SK-N-SH (cell line): ENCODE measurements around the gene PRDX4. TPM values are rescaled to one million over a fixed set of nuclear protein-coding genes. Genes with fewer than 3 reads are reported as not detected.

Experiments
- CTCF ChIA-PET: fragments of 300-600, 350-600 bp; formaldehyde crosslinking; extraction: SDS; loops from one replicate; lab custom pipeline; 2021; lab: Yijun Ruan, JAX
- POLR2A ChIA-PET: fragments of 350-600 bp; sonication (Branson Sonifier 250); formaldehyde crosslinking; extraction: SDS; loops from one replicate; lab custom pipeline; 2020; ENCODE audit warnings: antibody characterized with exemption, inconsistent platforms; lab: Yijun Ruan, JAX
- DNase-seq: peaks from one replicate; pipeline ENCODE4 v3.0.0; 2012
- H2AFZ ChIP-seq: fragments of 200-600 bp; sonication (generic); 2 replicates; pipeline ENCODE4 v1.8.1; 2016; ENCODE audit warnings: antibody characterized with exemption, mild to moderate bottlenecking, low read depth
- H3F3A ChIP-seq: fragments of 200-600 bp; sonication (generic); replicated peaks from 2 replicates; pipeline ENCODE3; 2016; ENCODE audit warnings: antibody characterized with exemption, mild to moderate bottlenecking; ENCODE audit not compliant: insufficient read depth
- H3K27ac ChIP-seq, 2 experiments: fragments of 200-500 bp in 1 of 2; fragments of 200-600 bp in 1 of 2; sonication (Bioruptor generic) in 1 of 2; sonication (generic), shearing (Covaris generic) in 1 of 2; 2 replicates each; pipeline versions ENCODE4 v1.5.1 to v1.6.1; 2014 to 2016; ENCODE audit warnings: low read depth in 2 of 2, inconsistent platforms in 1 of 2, low read length in 1 of 2, mild to moderate bottlenecking in 1 of 2, mixed read lengths in 1 of 2
- H3K27me3 ChIP-seq: fragments of 200-600 bp; sonication (generic), shearing (Covaris generic); 2 replicates; pipeline ENCODE4 v1.6.1; 2016; ENCODE audit warnings: mixed run types; ENCODE audit not compliant: insufficient read depth
- H3K36me3 ChIP-seq, 2 experiments: fragments of 200-500 bp in 1 of 2; fragments of 200-600 bp in 1 of 2; sonication (Bioruptor generic) in 1 of 2; sonication (generic) in 1 of 2; replicated peaks in 1 of 2; 2 replicates each; pipeline versions ENCODE3 to v1.5.1; 2014 to 2016; ENCODE audit warnings: low read length in 1 of 2, mild to moderate bottlenecking in 1 of 2; ENCODE audit not compliant: insufficient read depth in 2 of 2, control insufficient read depth in 1 of 2
- H3K4me1 ChIP-seq, 2 experiments: fragments of 200-500 bp in 1 of 2; fragments of 200-600 bp in 1 of 2; sonication (Bioruptor generic) in 1 of 2; sonication (generic), shearing (Covaris generic) in 1 of 2; 2 replicates each; pipeline versions ENCODE4 v1.5.1 to v1.6.1; 2014 to 2016; ENCODE audit warnings: low read depth in 1 of 2, low read length in 1 of 2, mixed run types in 1 of 2; ENCODE audit not compliant: insufficient read depth in 2 of 2, control insufficient read depth in 1 of 2
- H3K4me2 ChIP-seq: fragments of 200-600 bp; sonication (generic), shearing (Covaris generic); 2 replicates; pipeline ENCODE4 v1.6.1; 2017; ENCODE audit warnings: mixed run types
- H3K4me3 ChIP-seq, 2 experiments: fragments of 200-500 bp in 1 of 2; fragments of 200-600 bp in 1 of 2; sonication (Bioruptor generic) in 1 of 2; sonication (generic), shearing (Covaris generic) in 1 of 2; 2 replicates each; pipeline versions ENCODE4 v1.5.1 to v1.8.1; 2014 to 2016; ENCODE audit warnings: low read depth in 2 of 2, inconsistent platforms in 1 of 2, low read length in 1 of 2, mild to moderate bottlenecking in 1 of 2, mixed read lengths in 1 of 2, moderate library complexity in 1 of 2
- H3K79me2 ChIP-seq: fragments of 200-600 bp; sonication (generic); 2 replicates; pipeline ENCODE4 v1.8.1; 2017; ENCODE audit warnings: mild to moderate bottlenecking; ENCODE audit not compliant: insufficient read depth
- H3K9ac ChIP-seq: fragments of 200-600 bp; sonication (generic); 2 replicates; pipeline ENCODE4 v1.6.1; 2017; ENCODE audit warnings: mixed run types
- H3K9me2 ChIP-seq: fragments of 200-600 bp; sonication (generic); 2 replicates; pipeline ENCODE4 v1.6.1; 2017; ENCODE audit warnings: mixed run types
- H3K9me3 ChIP-seq: fragments of 200-600 bp; sonication (generic); 2 replicates; pipeline ENCODE4 v1.6.1; 2017; ENCODE audit warnings: mixed run types, mild to moderate bottlenecking, moderate library complexity
- H4K20me1 ChIP-seq: fragments of 200-600 bp; sonication (generic); 2 replicates; pipeline ENCODE4 v1.6.1; 2017; ENCODE audit warnings: mild to moderate bottlenecking, mixed run types; ENCODE audit not compliant: insufficient read depth
- CHD2 ChIP-seq: fragments of 150-350 bp; IDR thresholded peaks from 2 replicates; pipeline ENCODE4 v1.6.1; 2018; ENCODE audit warnings: low read length; ENCODE audit not compliant: partially characterized antibody
- ELF1 ChIP-seq: IDR thresholded peaks from 2 replicates; pipeline ENCODE4 v1.4.0; 2012
- GABPA ChIP-seq: IDR thresholded peaks from 2 replicates; pipeline ENCODE4 v1.4.0; 2012; ENCODE audit warnings: low read depth, mild to moderate bottlenecking
- MEF2A ChIP-seq: IDR thresholded peaks from 2 replicates; pipeline ENCODE4 v1.4.0; 2012; ENCODE audit warnings: low read depth, borderline replicate concordance
- MXI1 ChIP-seq: IDR thresholded peaks from 2 replicates; pipeline ENCODE4 v1.6.1; 2012; ENCODE audit warnings: mild to moderate bottlenecking, low read depth, low read length, improper control_type of control experiment
- PBX3 ChIP-seq: IDR thresholded peaks from 2 replicates; pipeline ENCODE4; 2012
- RAD21 ChIP-seq: IDR thresholded peaks from 2 replicates; pipeline ENCODE4 v1.6.1; 2012; ENCODE audit warnings: mild to moderate bottlenecking, low read length
- RCOR1 ChIP-seq: fragments of 150-350 bp; IDR thresholded peaks from 2 replicates; pipeline ENCODE4 v1.6.1; 2017; ENCODE audit warnings: antibody characterized with exemption, low read length
- RXRA ChIP-seq: IDR thresholded peaks from 2 replicates; pipeline ENCODE4 v1.4.0; 2012; ENCODE audit warnings: low read depth, mild to moderate bottlenecking, borderline replicate concordance
- SIN3A ChIP-seq: IDR thresholded peaks from 2 replicates; pipeline ENCODE4 v1.6.1; 2012; ENCODE audit warnings: low read depth, mild to moderate bottlenecking, low read length, moderate library complexity, borderline replicate concordance
- SMC3 ChIP-seq: IDR thresholded peaks from 2 replicates; pipeline ENCODE4 v1.6.1; 2012; ENCODE audit warnings: low read depth, low read length, improper control_type of control experiment
- TCF12 ChIP-seq: IDR thresholded peaks from 2 replicates; pipeline ENCODE4 v1.4.0; 2012
- USF1 ChIP-seq: IDR thresholded peaks from 2 replicates; pipeline ENCODE4 v1.4.0; 2012; ENCODE audit warnings: low read depth, borderline replicate concordance
- YY1 ChIP-seq: IDR thresholded peaks from 2 replicates; pipeline ENCODE4 v1.4.0; 2012; ENCODE audit warnings: low read depth, mild to moderate bottlenecking
- WGBS: methylation state at CpG from one replicate; pipeline ENCODE4 v1.1.6; 2017; ENCODE audit warnings: low lambda C conversion rate; 5-methylcytosine and 5-hydroxymethylcytosine counted together
- polyA plus RNA-seq, 3 experiments: library from polyadenylated mRNA; depleted of rRNA; stranded (reverse); fragments of >200 nt; gene quantifications; 2 replicates each; pipeline ENCODE4 v1.2.3, GENCODE V29; 2012
- TF ChIP-seq, protein P1 (sequence below): fragments of 200-600 bp; sonication (generic); IDR thresholded peaks from 2 replicates; pipeline ENCODE4 v1.6.1; 2017; ENCODE audit warnings: antibody characterized with exemption, mild to moderate bottlenecking, moderate library complexity
- TF ChIP-seq, protein P2 (sequence below): IDR thresholded peaks from 2 replicates; pipeline ENCODE4 v1.6.1; 2012; ENCODE audit warnings: mild to moderate bottlenecking, low read depth, low read length, moderate library complexity
- TF ChIP-seq, protein P3 (sequence below): fragments of 150-350 bp; IDR thresholded peaks from 2 replicates; pipeline ENCODE4 v1.6.1; 2017; ENCODE audit warnings: antibody characterized with exemption, low read length, low read depth, borderline replicate concordance

Gene PRDX4
- polyA plus RNA-seq, 1 of the 3 experiments (the other 2 are of a cell fraction), result 140 TPM

GRCh38 chrX:23692166-23692565 lies 24.9 kb downstream of the PRDX4 start:
- Histone ChIP-seq H4K20me1 (no peaks in the 10 kb centered on the region), H3K36me3 (peaks cover 0 to 2% of the 10 kb centered on the region in 2 experiments), H3K9ac (no peak overlapping the region), H3K27me3 (peaks cover 4% of the 10 kb centered on the region; the same call in 1 of the 2 replicates), H3K9me3 (no peaks in the 10 kb centered on the region), H2AFZ (no peak overlapping the region), H3K4me1 (no peaks in the 10 kb centered on the region), H3K79me2 (no peaks in the 10 kb centered on the region), H3K27ac (no peak overlapping the region), H3K4me2 (no peak overlapping the region), H3K9me2 (no peaks in the 10 kb centered on the region), H3K4me3 (no peak overlapping the region), H3F3A (peaks cover 4% of the 10 kb centered on the region)
- no peak for DNase-seq
- 55% methylated on average over 8 of the region's 8 CpGs for WGBS
- ChIA-PET CTCF (interaction anchor here (5.2 kb wide), 1 partner anchor 209 kb away, joined by 67 read pairs; no protein-coding TSS in a partner anchor), POLR2A (no interaction called here)
- no peak for TF ChIP-seq CHD2
- no peak for TF ChIP-seq RXRA
- TF ChIP-seq, protein P1, sequence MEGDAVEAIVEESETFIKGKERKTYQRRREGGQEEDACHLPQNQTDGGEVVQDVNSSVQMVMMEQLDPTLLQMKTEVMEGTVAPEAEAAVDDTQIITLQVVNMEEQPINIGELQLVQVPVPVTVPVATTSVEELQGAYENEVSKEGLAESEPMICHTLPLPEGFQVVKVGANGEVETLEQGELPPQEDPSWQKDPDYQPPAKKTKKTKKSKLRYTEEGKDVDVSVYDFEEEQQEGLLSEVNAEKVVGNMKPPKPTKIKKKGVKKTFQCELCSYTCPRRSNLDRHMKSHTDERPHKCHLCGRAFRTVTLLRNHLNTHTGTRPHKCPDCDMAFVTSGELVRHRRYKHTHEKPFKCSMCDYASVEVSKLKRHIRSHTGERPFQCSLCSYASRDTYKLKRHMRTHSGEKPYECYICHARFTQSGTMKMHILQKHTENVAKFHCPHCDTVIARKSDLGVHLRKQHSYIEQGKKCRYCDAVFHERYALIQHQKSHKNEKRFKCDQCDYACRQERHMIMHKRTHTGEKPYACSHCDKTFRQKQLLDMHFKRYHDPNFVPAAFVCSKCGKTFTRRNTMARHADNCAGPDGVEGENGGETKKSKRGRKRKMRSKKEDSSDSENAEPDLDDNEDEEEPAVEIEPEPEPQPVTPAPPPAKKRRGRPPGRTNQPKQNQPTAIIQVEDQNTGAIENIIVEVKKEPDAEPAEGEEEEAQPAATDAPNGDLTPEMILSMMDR, result no peak
- no peak for TF ChIP-seq RAD21
- TF ChIP-seq, protein P2, sequence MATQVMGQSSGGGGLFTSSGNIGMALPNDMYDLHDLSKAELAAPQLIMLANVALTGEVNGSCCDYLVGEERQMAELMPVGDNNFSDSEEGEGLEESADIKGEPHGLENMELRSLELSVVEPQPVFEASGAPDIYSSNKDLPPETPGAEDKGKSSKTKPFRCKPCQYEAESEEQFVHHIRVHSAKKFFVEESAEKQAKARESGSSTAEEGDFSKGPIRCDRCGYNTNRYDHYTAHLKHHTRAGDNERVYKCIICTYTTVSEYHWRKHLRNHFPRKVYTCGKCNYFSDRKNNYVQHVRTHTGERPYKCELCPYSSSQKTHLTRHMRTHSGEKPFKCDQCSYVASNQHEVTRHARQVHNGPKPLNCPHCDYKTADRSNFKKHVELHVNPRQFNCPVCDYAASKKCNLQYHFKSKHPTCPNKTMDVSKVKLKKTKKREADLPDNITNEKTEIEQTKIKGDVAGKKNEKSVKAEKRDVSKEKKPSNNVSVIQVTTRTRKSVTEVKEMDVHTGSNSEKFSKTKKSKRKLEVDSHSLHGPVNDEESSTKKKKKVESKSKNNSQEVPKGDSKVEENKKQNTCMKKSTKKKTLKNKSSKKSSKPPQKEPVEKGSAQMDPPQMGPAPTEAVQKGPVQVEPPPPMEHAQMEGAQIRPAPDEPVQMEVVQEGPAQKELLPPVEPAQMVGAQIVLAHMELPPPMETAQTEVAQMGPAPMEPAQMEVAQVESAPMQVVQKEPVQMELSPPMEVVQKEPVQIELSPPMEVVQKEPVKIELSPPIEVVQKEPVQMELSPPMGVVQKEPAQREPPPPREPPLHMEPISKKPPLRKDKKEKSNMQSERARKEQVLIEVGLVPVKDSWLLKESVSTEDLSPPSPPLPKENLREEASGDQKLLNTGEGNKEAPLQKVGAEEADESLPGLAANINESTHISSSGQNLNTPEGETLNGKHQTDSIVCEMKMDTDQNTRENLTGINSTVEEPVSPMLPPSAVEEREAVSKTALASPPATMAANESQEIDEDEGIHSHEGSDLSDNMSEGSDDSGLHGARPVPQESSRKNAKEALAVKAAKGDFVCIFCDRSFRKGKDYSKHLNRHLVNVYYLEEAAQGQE, result no peak
- no peak for TF ChIP-seq MXI1

DNA sequence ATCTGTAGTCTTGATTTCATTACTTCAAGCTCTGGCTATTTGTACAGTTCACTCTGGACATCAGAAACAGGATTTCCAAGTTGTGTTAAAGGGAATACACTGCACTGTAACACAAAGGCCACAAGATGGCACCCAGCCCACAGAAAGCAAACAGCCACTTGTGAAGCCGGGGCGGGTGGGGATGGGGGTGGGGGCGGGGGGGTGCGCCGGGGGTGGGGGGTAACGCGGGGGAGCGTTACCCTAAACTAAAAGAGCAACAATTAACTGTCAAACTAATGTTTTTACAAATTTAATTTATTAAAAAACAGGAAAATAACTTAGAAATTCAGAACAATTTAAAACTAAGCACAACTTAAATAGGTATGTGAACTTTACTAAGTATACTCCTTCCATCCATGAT lies 27.3 kb downstream of the PRDX4 start:
- POLR2A ChIA-PET, result no interaction called here
- CTCF ChIA-PET, result interaction anchor here (0.7 to 5.2 kb wide), 11 partner anchors 9 to 219 kb away, joined by 3 to 67 read pairs (median 3); partner anchors contain the start of gene PRDX4
- no peak overlapping the region for H3K4me2 ChIP-seq
- H3K9me2 ChIP-seq, result no peaks in the 10 kb centered on the region
- TF ChIP-seq RAD21 (peak; percentile 71), YY1 (no peak), USF1 (no peak), PBX3 (no peak), ELF1 (no peak), RCOR1 (no peak), SMC3 (peak; percentile 68), SIN3A (no peak), TCF12 (no peak), GABPA (no peak), MEF2A (no peak)
- TF ChIP-seq, protein P1, result peak; percentile 61
- TF ChIP-seq, protein P3, sequence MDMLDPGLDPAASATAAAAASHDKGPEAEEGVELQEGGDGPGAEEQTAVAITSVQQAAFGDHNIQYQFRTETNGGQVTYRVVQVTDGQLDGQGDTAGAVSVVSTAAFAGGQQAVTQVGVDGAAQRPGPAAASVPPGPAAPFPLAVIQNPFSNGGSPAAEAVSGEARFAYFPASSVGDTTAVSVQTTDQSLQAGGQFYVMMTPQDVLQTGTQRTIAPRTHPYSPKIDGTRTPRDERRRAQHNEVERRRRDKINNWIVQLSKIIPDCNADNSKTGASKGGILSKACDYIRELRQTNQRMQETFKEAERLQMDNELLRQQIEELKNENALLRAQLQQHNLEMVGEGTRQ, result no peak
- no peak overlapping the region for H3K4me3 ChIP-seq
- H3K9ac ChIP-seq, result no peak overlapping the region
- no peak overlapping the region for H2AFZ ChIP-seq
- 5% methylated on average over 8 of the region's 8 CpGs for WGBS
- H3K27me3 ChIP-seq, result peaks cover 9% of the 10 kb centered on the region
- H3K4me1 ChIP-seq, result no peaks in the 10 kb centered on the region
- H4K20me1 ChIP-seq, result no peaks in the 10 kb centered on the region
- H3K36me3 ChIP-seq, result no peaks in the 10 kb centered on the region
- H3K79me2 ChIP-seq, result no peaks in the 10 kb centered on the region
- peaks cover 5% of the 10 kb centered on the region for H3F3A ChIP-seq
- no peaks in the 10 kb centered on the region for H3K9me3 ChIP-seq
- H3K27ac ChIP-seq, result no peak overlapping the region
- DNase-seq, result peak; percentile 67
